GM19328 (cell line): ENCODE measurements around the gene EMC8.

Experiments
- ATAC-seq: cut with Tn5 transposase; IDR thresholded peaks from one replicate; pipeline ENCODE4 v1.9.1; 2021; ENCODE audit warnings: mild to moderate bottlenecking, moderate library complexity; ENCODE audit not compliant: unreplicated experiment

EMC8 gene

GRCh38 chr16:85757341-85757822 lies 42.0 kb downstream of the EMC8 start:
- ATAC-seq: no peak

- peak; percentile 44 for ATAC-seq
These were observed 43.2 kb downstream of the EMC8 start for GRCh38 chr16:85755929-85756768.

- ATAC-seq: no peak
These were observed 44.9 kb downstream of the EMC8 start for GRCh38 chr16:85754413-85754812.

GRCh38 chr16:85753976-85754375 lies 45.4 kb downstream of the EMC8 start:
- no peak for ATAC-seq

GRCh38 chr16:85753559-85753958 lies 45.8 kb downstream of the EMC8 start:
- ATAC-seq: no peak

GRCh38 chr16:85752511-85753420 lies 46.6 kb downstream of the EMC8 start:
- ATAC-seq: no peak

- ATAC-seq: no peak
These were observed 47.4 kb downstream of the EMC8 start for GRCh38 chr16:85751698-85752501.

- ATAC-seq: no peak
These were observed 48.3 kb downstream of the EMC8 start, which contains the start of gene C16orf74 for GRCh38 chr16:85750827-85751697. Gene C16orf74, minus strand, starts transcription at chr16:85751096. Its CDS starts 15,879 bp downstream, at chr16:85735217.

- no peak for ATAC-seq
These were observed 49.1 kb downstream of the EMC8 start for GRCh38 chr16:85750146-85750826.

GRCh38 chr16:85749771-85750145 lies 49.6 kb downstream of the EMC8 start:
- ATAC-seq: no peak

GRCh38 chr16:85746460-85747215 lies 52.7 kb downstream of the EMC8 start:
- no peak for ATAC-seq

- no peak for ATAC-seq
These were observed 60.2 kb downstream of the EMC8 start for GRCh38 chr16:85738923-85739715.

GRCh38 chr16:85736921-85737320 lies 62.4 kb downstream of the EMC8 start:
- no peak for ATAC-seq

- no peak for ATAC-seq
These were observed 63.4 kb downstream of the EMC8 start for GRCh38 chr16:85735946-85736345.

- ATAC-seq: peak; percentile 79
These were observed 64.1 kb downstream of the EMC8 start for GRCh38 chr16:85735225-85735635.

GRCh38 chr16:85734311-85735017 lies 64.9 kb downstream of the EMC8 start:
- no peak for ATAC-seq

- no peak for ATAC-seq
These were observed 65.5 kb downstream of the EMC8 start for GRCh38 chr16:85733839-85734170.
